GM12878 (cell line): ENCODE results near the gene CDC42BPA. TPM values are rescaled to one million over a fixed set of nuclear protein-coding genes. Genes with fewer than 3 reads are reported as not detected.

Source experiments
- ATAC-seq: fragments of 200-7000 bp; cut with Tn5 transposase; 3 replicates; pipeline ENCODE4 v1.9.1; 2020; ENCODE audit warnings: mild to moderate bottlenecking, moderate library complexity
- BruUV-seq: library from RNA; stranded (reverse); fragments of 400-500 nt; replicated peaks from 2 replicates; lab custom pipeline; 2021; lab: Mats Ljungman, UMichigan
- CTCF ChIA-PET: fragments of 300-600 bp; sonication (Branson Sonifier 250); formaldehyde crosslinking; extraction: SDS; loops from one replicate; lab custom pipeline; 2021; ENCODE audit warnings: inconsistent platforms; lab: Yijun Ruan, JAX
- POLR2A ChIA-PET: fragments of 350-600 bp; formaldehyde crosslinking; extraction: SDS; loops from one replicate; lab custom pipeline; 2021; ENCODE audit warnings: inconsistent platforms; lab: Charles Lee
- RAD21 ChIA-PET: fragments of 300-600 bp; sonication (Branson Sonifier 250); formaldehyde crosslinking; loops from one replicate; lab custom pipeline; 2023; ENCODE audit warnings: antibody characterized with exemption; ENCODE audit not compliant: unreplicated experiment; lab: Charles Lee
- SMC1A ChIA-PET: fragments of 300-600 bp; sonication (Branson Sonifier 250); formaldehyde crosslinking; loops from one replicate; lab custom pipeline; 2023; ENCODE audit not compliant: unreplicated experiment, uncharacterized antibody; lab: Charles Lee
- DNase-seq: peaks from one replicate; pipeline ENCODE4 v3.0.0-alpha.2; 2011; ENCODE audit warnings: low read depth, low spot score
- FAIRE-seq: peaks from 3 replicates; lab custom pipeline; 2011; peaks lifted over from hg19 to GRCh38; lab: Jason Lieb, UNC
- H2AFZ ChIP-seq: 2 replicates; pipeline ENCODE4 v1.6.0; 2011; ENCODE audit warnings: low read depth, low read length, control low read depth; ENCODE audit not compliant: control insufficient read depth
- H3K27ac ChIP-seq: 2 replicates; pipeline ENCODE4 v1.5.1; 2011; ENCODE audit warnings: control low read depth; ENCODE audit not compliant: control insufficient read depth, insufficient read depth
- H3K27me3 ChIP-seq, 2 experiments: replicated peaks in 1 of 2; 2 replicates each; pipeline versions ENCODE4 v1.6.0 to v1.6.1; 2011; ENCODE audit warnings: low read length in 1 of 2; ENCODE audit not compliant: control insufficient read depth in 2 of 2, insufficient read depth in 2 of 2
- H3K36me3 ChIP-seq, 2 experiments: 2 replicates each; pipeline ENCODE4 v1.5.1; 2011; ENCODE audit warnings: low read length in 1 of 2; ENCODE audit not compliant: control insufficient read depth in 2 of 2, insufficient read depth in 2 of 2
- H3K4me1 ChIP-seq: 2 replicates; pipeline ENCODE4 v1.6.1; 2011; ENCODE audit warnings: mild to moderate bottlenecking, low read length, moderate library complexity, mixed read lengths; ENCODE audit not compliant: control insufficient read depth, insufficient read depth
- H3K4me2 ChIP-seq: 2 replicates; pipeline ENCODE4 v1.6.0; 2011; ENCODE audit warnings: control low read depth; ENCODE audit not compliant: control insufficient read depth, insufficient read depth
- H3K4me3 ChIP-seq: fragments of 200-600 bp; sonication (generic); 2 replicates; pipeline ENCODE4 v1.5.1; 2016
- H3K79me2 ChIP-seq: 2 replicates; pipeline ENCODE4 v1.6.0; 2011; ENCODE audit warnings: low read length; ENCODE audit not compliant: control insufficient read depth, insufficient read depth
- H3K9ac ChIP-seq: 2 replicates; pipeline ENCODE4 v1.8.0; 2011; ENCODE audit warnings: low read length, control low read depth, mixed read lengths; ENCODE audit not compliant: control insufficient read depth, insufficient read depth
- H3K9me3 ChIP-seq: replicated peaks from 3 replicates; pipeline ENCODE4 v1.5.1; 2011; ENCODE audit warnings: mild to moderate bottlenecking, low read length; ENCODE audit not compliant: control insufficient read depth, insufficient read depth
- H4K20me1 ChIP-seq: 2 replicates; pipeline ENCODE4 v1.6.0; 2011; ENCODE audit not compliant: control insufficient read depth, insufficient read depth
- CBX3 ChIP-seq: fragments of 200-600 bp; sonication (generic); IDR thresholded peaks from 2 replicates; pipeline ENCODE4 v1.6.1; 2016; ENCODE audit warnings: low read depth, borderline replicate concordance
- CBX5 ChIP-seq: sonication (generic); IDR thresholded peaks from 2 replicates; pipeline ENCODE4 v1.6.1; 2016; ENCODE audit warnings: low read depth, moderate library complexity, mild to moderate bottlenecking, inconsistent platforms
- CEBPB ChIP-seq, 2 experiments: fragments of 150-350 bp in 1 of 2; IDR thresholded peaks; 2 replicates each; pipeline ENCODE4 v1.6.1; 2012 to 2014; ENCODE audit warnings: low read depth in 2 of 2, low read length in 2 of 2, borderline replicate concordance in 1 of 2, inconsistent platforms in 1 of 2
- CHD1 ChIP-seq: IDR thresholded peaks from 2 replicates; pipeline ENCODE4 v1.6.1; 2012; ENCODE audit warnings: low read depth, low read length, improper control_type of control experiment
- JUNB ChIP-seq: IDR thresholded peaks from 2 replicates; pipeline ENCODE4 v1.6.1; 2016; ENCODE audit warnings: antibody characterized with exemption, mild to moderate bottlenecking
- JUND ChIP-seq: IDR thresholded peaks from 2 replicates; pipeline ENCODE4 v1.6.1; 2012; ENCODE audit warnings: low read depth, mild to moderate bottlenecking, low read length, improper control_type of control experiment, moderate library complexity
- MEF2A ChIP-seq: IDR thresholded peaks from 2 replicates; pipeline ENCODE4 v1.6.1; 2011; ENCODE audit warnings: low read depth, mild to moderate bottlenecking, low read length, moderate library complexity; ENCODE audit not compliant: insufficient read depth
- NFXL1 ChIP-seq: fragments of 450-650 bp; IDR thresholded peaks from 2 replicates; pipeline ENCODE4 v1.6.1; 2017; ENCODE audit warnings: antibody characterized with exemption, mild to moderate bottlenecking, borderline replicate concordance
- NR2C2 ChIP-seq: IDR thresholded peaks from 2 replicates; pipeline ENCODE4 v1.6.1; 2011; ENCODE audit warnings: borderline replicate concordance, low read depth; ENCODE audit not compliant: control insufficient read depth, insufficient read length
- RCOR1 ChIP-seq: conservative IDR thresholded peaks from 2 replicates; pipeline ENCODE4 v1.6.1; 2012; ENCODE audit warnings: low read depth, low read length, improper control_type of control experiment
- SKIL ChIP-seq: fragments of 450-650 bp; IDR thresholded peaks from 2 replicates; pipeline ENCODE4 v1.6.1; 2017; ENCODE audit warnings: mild to moderate bottlenecking, low read depth, inconsistent platforms; ENCODE audit not compliant: poor library complexity, severe bottlenecking
- SUPT20H ChIP-seq: IDR thresholded peaks from 2 replicates; pipeline ENCODE4 v1.6.1; 2011; ENCODE audit warnings: low read depth, mild to moderate bottlenecking, low read length, moderate library complexity, borderline replicate concordance; ENCODE audit not compliant: control insufficient read depth
- TAF1 ChIP-seq: IDR thresholded peaks from 2 replicates; pipeline ENCODE4 v1.6.1; 2011; ENCODE audit warnings: mild to moderate bottlenecking, low read depth, low read length, borderline replicate concordance
- WGBS: methylation state at CpG from one replicate; pipeline ENCODE4 v1.1.6; 2016; ENCODE audit warnings: low lambda C conversion rate; ENCODE audit not compliant: insufficient replicate concordance, insufficient coverage; ENCODE audit errors: missing lambda C conversion rate; 5-methylcytosine and 5-hydroxymethylcytosine counted together
- in situ Hi-C: fragments of 300-500 bp; cut with MboI; formaldehyde crosslinking; loops from 9 replicates; pipeline ENCODE4 v1.14.3; 2018; ENCODE audit warnings: mixed read lengths
- intact Hi-C: fragments of 100-400 bp; cut with micrococcal nuclease; formaldehyde crosslinking; loops from one replicate; pipeline ENCODE4 v1.14.2; 2022; ENCODE audit not compliant: unreplicated experiment
- polyA plus RNA-seq, 11 experiments: library from polyadenylated mRNA; depleted of rRNA in 4 of 11; unstranded in 6 of 11; stranded (reverse) in 5 of 11; fragments of >200 nt; fragmentation: Nextera tagmentation in 4 of 11; fragmentation: Illumina TruSeq in 1 of 11; extraction: Ambion mirVana in 4 of 11; extraction: Trizol in 1 of 11; gene quantifications; 1 replicate in 1 of 11; 2 replicates in 10 of 11; pipeline versions ENCODE4 v1.2.1 to v1.2.3, GENCODE V29; 2011 to 2016; ENCODE audit warnings: inconsistent platforms in 2 of 11, missing spikeins in 2 of 11, low read depth in 1 of 11
- total RNA-seq, 4 experiments: library from RNA; depleted of rRNA in 3 of 4; stranded (reverse); fragments of >200 nt in 3 of 4; fragmentation: Illumina TruSeq in 1 of 4; extraction: Trizol in 1 of 4; gene quantifications; 2 replicates each; pipeline versions ENCODE4 v1.2.1 to v1.2.3, GENCODE V29; 2013 to 2021
- TF ChIP-seq, protein P1 (sequence below): fragments of 450-650 bp; IDR thresholded peaks from 2 replicates; pipeline ENCODE4 v1.6.1; 2014; ENCODE audit warnings: mild to moderate bottlenecking

CDC42BPA gene
- total and polyA plus RNA-seq, 10 of the 15 experiments (the other 5 are each of a cell fraction or from before 2014, with no cell fraction given), result 0.02 to 0.52 (median 0.10) TPM

DNA sequence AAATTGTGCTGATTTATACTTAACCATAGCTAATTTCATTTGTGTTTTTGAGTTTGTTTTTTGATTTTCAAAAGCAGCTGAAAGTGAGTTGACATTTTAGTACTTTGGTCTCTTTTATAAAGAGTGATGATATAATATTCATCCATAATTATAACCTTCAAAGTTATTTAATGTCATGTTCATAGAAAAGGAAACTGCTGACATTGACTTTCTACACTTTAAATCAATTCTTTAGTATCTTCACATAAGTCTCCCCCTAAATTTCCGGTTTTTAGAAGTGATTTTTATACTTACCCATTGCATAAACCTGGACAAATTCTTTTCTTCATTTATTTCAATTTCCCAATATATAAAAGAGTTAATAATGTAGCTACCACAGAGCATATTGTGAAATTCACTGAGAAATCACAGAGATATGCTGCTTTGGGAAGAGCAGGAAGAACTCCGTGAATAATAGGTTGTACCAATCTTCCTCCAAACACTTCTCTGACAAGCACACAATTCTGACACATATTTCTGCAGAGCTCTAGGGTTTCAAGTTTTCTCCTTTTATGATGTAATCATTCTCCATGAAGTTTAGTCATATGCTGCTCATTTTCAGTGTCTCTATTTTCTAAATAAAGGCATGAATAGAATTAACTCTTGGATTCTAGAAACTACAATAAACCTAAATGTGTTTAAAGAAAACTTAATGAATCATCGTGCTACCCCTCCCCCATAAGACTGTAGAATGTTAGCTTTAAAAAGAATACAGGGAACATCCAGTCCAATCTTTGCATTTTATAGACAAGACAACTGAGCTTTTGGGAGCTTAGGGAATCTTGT, 25.6 kb upstream of the CDC42BPA start:
- Histone ChIP-seq H3K9me3 (no peaks in the 10 kb centered on the region), H3K27ac (no peak overlapping the region), H2AFZ (no peak overlapping the region), H3K9ac (no peak overlapping the region), H3K79me2 (no peaks in the 10 kb centered on the region), H3K4me1 (no peaks in the 10 kb centered on the region), H3K4me3 (no peak overlapping the region), H3K36me3 (no peaks in the 10 kb centered on the region)
- WGBS, result 34% methylated on average over 3 of the region's 3 CpGs
- BruUV-seq, result no TSS peak
- ChIA-PET CTCF (no interaction called here), RAD21 (no interaction called here), SMC1A (interaction anchor here (1.2 kb wide), 1 partner anchor 14 kb away, joined by 3 read pairs; no protein-coding TSS in a partner anchor)
- in situ Hi-C loops, result no loop called here
- DNase-seq (no peak), FAIRE-seq (no peak)
- intact Hi-C loops, result no loop called here
- TF ChIP-seq TAF1, result no peak
- no peak for TF ChIP-seq RCOR1
- TF ChIP-seq CEBPB (IDR thresholded peaks at IDR 0.05; ENCODE audit: borderline replicate concordance in 1 of 2, low read depth in 2 of 2, low read length in 2 of 2), result no peak
- no peak for TF ChIP-seq MEF2A
- TF ChIP-seq CHD1, result no peak
- TF ChIP-seq, protein P1, sequence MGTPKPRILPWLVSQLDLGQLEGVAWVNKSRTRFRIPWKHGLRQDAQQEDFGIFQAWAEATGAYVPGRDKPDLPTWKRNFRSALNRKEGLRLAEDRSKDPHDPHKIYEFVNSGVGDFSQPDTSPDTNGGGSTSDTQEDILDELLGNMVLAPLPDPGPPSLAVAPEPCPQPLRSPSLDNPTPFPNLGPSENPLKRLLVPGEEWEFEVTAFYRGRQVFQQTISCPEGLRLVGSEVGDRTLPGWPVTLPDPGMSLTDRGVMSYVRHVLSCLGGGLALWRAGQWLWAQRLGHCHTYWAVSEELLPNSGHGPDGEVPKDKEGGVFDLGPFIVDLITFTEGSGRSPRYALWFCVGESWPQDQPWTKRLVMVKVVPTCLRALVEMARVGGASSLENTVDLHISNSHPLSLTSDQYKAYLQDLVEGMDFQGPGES, result no peak
- TF ChIP-seq CBX3, result no peak
- no peak for TF ChIP-seq CBX5
- TF ChIP-seq JUNB, result no peak
- TF ChIP-seq SKIL, result no peak
- no peak for TF ChIP-seq JUND
- TF ChIP-seq SUPT20H, result no peak
- no peak for TF ChIP-seq NFXL1
- TF ChIP-seq NR2C2, result no peak
- TF ChIP-seq, all 136 proteins: peak for 0
- Histone ChIP-seq H3K4me2 (no peak overlapping the region), H4K20me1 (no peaks in the 10 kb centered on the region), H3K27me3 (no peaks in the 10 kb centered on the region)
- POLR2A ChIA-PET, result interaction anchor here (0.7 kb wide), 1 partner anchor 78 kb away, joined by 3 read pairs; no protein-coding TSS in a partner anchor
- no peak for ATAC-seq
